ENCODE results near the gene APLP2. TPM values are rescaled to one million over a fixed set of nuclear protein-coding genes. Genes with fewer than 3 reads are reported as not detected.

The APLP2 gene
- total RNA-seq, 1 experiment from 2014 or later: 210 TPM

- Histone ChIP-seq H4K20me1 (ENCODE audit: insufficient read depth) (no peaks in the 10 kb centered on the region), H3K4me2 (ENCODE audit: low read length) (no peak overlapping the region), H3K27me3 (ENCODE audit: insufficient read depth, low read length) (no peaks in the 10 kb centered on the region), H2AFZ (ENCODE audit: low read depth, low read length, poor library complexity, severe bottlenecking) (no peak overlapping the region), H3K9me2 (ENCODE audit: insufficient read depth) (no peaks in the 10 kb centered on the region), H3K4me3 (replicated peaks in 1 of 2; ENCODE audit: low read depth in 1 of 2, low read length in 2 of 2) (no peak overlapping the region), H3K9me3 (ENCODE audit: control insufficient read depth in 1 of 2, insufficient read depth in 1 of 2, low read depth in 1 of 2, low read length in 2 of 2) (no peaks in the 10 kb centered on the region), H3K79me2 (ENCODE audit: insufficient read depth, low read length) (no peaks in the 10 kb centered on the region), H3K36me3 (ENCODE audit: control insufficient read depth in 1 of 2, insufficient read depth in 2 of 2, low read length in 2 of 2) (no peaks in the 10 kb centered on the region), H3K9ac (ENCODE audit: low read length) (no peak overlapping the region), H3K27ac (ENCODE audit: low read depth, low read length) (no peak overlapping the region), H3K4me1 (ENCODE audit: control insufficient read depth in 1 of 2, insufficient read depth in 2 of 2, low read length in 2 of 2) (no peaks in the 10 kb centered on the region; a peak in 1 of 4 replicates)
- DNase-seq (ENCODE audit: low read depth, low spot score) (no peak), ATAC-seq (no peak)
- no TSS peak for BruUV-seq (replicated peaks)
- intact Hi-C loops (cut with micrococcal nuclease): no loop called here
- TF ChIP-seq JUND (IDR thresholded peaks at IDR 0.05): no peak
- no peak for TF ChIP-seq SP1 (IDR thresholded peaks at IDR 0.05; ENCODE audit: low read depth)
- TF ChIP-seq, protein P1, sequence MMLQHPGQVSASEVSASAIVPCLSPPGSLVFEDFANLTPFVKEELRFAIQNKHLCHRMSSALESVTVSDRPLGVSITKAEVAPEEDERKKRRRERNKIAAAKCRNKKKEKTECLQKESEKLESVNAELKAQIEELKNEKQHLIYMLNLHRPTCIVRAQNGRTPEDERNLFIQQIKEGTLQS (IDR thresholded peaks at IDR 0.05): no peak
- no peak for TF ChIP-seq POLR2AphosphoS5 (IDR thresholded peaks at IDR 0.05; ENCODE audit: low read depth, low read length)
- no peak for TF ChIP-seq CBX3 (IDR thresholded peaks at IDR 0.05; ENCODE audit: low read depth)
- no peak for TF ChIP-seq EGR1 (IDR thresholded peaks at IDR 0.05; ENCODE audit: low read depth)
- no peak for TF ChIP-seq ELF1 (IDR thresholded peaks at IDR 0.05; ENCODE audit: borderline replicate concordance, low read depth)
- TF ChIP-seq YY1 (IDR thresholded peaks at IDR 0.05; ENCODE audit: extremely low read depth, insufficient replicate concordance, low read depth, low read length): no peak
- no peak for TF ChIP-seq ZFX (IDR thresholded peaks at IDR 0.05)
- ChIA-PET CTCF (no interaction called here), POLR2A (no interaction called here), RAD21 (ENCODE audit: low non-redundant PET in 1 of 2, low total read pairs in 2 of 2, uncharacterized antibody in 2 of 2, unreplicated experiment in 2 of 2) (no interaction called here)
These were observed 22.6 kb upstream of the APLP2 start for GRCh38 chr11:130047141-130047540.

DNA sequence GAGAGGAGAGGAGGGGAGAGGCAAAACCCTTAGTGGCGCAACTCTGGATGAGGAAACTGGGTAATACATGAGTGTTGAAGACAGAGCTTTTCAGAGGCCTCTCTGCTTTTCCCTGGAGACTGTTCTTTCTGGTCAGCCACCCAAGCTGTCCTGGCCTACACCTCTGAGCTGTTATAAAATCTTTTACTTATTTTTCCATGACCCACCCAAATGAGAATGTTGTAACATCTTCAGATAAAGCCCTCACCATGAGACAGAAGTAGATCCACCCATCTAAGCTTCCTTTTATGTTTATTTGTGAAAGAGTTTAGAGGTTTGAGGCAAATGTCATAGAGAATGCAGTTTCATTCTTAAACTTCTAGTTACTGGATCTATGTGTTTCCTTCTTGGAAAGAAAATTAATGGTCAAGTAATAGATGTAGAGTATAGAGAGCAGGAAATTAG lies 20.3 kb upstream of the APLP2 start:
- BruUV-seq (replicated peaks): no TSS peak
- no peak for ATAC-seq
- ChIA-PET RAD21 (ENCODE audit: low non-redundant PET in 1 of 2, low total read pairs in 2 of 2, uncharacterized antibody in 2 of 2, unreplicated experiment in 2 of 2) (no interaction called here), POLR2A (no interaction called here), CTCF (no interaction called here)
- no peak overlapping the region for H2AFZ ChIP-seq (ENCODE audit: low read depth, low read length, poor library complexity, severe bottlenecking)
- H3K9ac ChIP-seq (ENCODE audit: low read length): no peak overlapping the region
- no peak overlapping the region for H3K4me3 ChIP-seq (replicated peaks in 1 of 2; ENCODE audit: low read depth in 1 of 2, low read length in 2 of 2)
- H3K36me3 ChIP-seq (ENCODE audit: control insufficient read depth in 1 of 2, insufficient read depth in 2 of 2, low read length in 2 of 2): no peaks in the 10 kb centered on the region
- no peaks in the 10 kb centered on the region for H3K79me2 ChIP-seq (ENCODE audit: insufficient read depth, low read length)
- DNase-seq (ENCODE audit: low read depth, low spot score): no peak
- no peaks in the 10 kb centered on the region for H4K20me1 ChIP-seq (ENCODE audit: insufficient read depth)
- H3K4me1 ChIP-seq (ENCODE audit: control insufficient read depth in 1 of 2, insufficient read depth in 2 of 2, low read length in 2 of 2): no peaks in the 10 kb centered on the region
- no peak for TF ChIP-seq ZNF274 (IDR thresholded peaks at IDR 0.05; ENCODE audit: low read depth, low read length)
- no peak overlapping the region for H3K27ac ChIP-seq (ENCODE audit: low read depth, low read length)
- no peak overlapping the region for H3K4me2 ChIP-seq (ENCODE audit: low read length)
- no peaks in the 10 kb centered on the region for H3K9me2 ChIP-seq (ENCODE audit: insufficient read depth)
- H3K9me3 ChIP-seq (ENCODE audit: control insufficient read depth in 1 of 2, insufficient read depth in 1 of 2, low read depth in 1 of 2, low read length in 2 of 2): no peaks in the 10 kb centered on the region
- H3K27me3 ChIP-seq (ENCODE audit: insufficient read depth, low read length): no peaks in the 10 kb centered on the region
- intact Hi-C loops (cut with micrococcal nuclease): no loop called here
